Endodermal cell (in vitro differentiated cells): ENCODE data around the gene PIM1. TPM values are rescaled to one million over a fixed set of nuclear protein-coding genes. Genes with fewer than 3 reads are reported as not detected.
"Not testable (repeated sequence)": the region's sequence is repeated elsewhere in the genome, so short reads cannot be mapped to it uniquely, and the experiment has no call there.

Experiments used
- DNase-seq: peaks from one replicate; pipeline ENCODE4 v3.0.0-alpha.2; 2017
- H3K27ac ChIP-seq: 2 replicates; pipeline ENCODE4 v1.5.1; 2013; ENCODE audit warnings: mild to moderate bottlenecking, low read depth, low read length, moderate library complexity
- H3K27me3 ChIP-seq: 2 replicates; pipeline ENCODE4 v1.6.1; 2013; ENCODE audit warnings: mild to moderate bottlenecking, low read length, moderate library complexity; ENCODE audit not compliant: insufficient read depth, control insufficient read depth, poor library complexity, severe bottlenecking
- H3K36me3 ChIP-seq: 2 replicates; pipeline ENCODE4 v1.7.0; 2013; ENCODE audit warnings: mild to moderate bottlenecking, low read length, moderate library complexity; ENCODE audit not compliant: control insufficient read depth, insufficient read depth
- H3K4me1 ChIP-seq: one replicate; pipeline ENCODE4 v1.7.0; 2013; ENCODE audit warnings: low read length; ENCODE audit not compliant: control insufficient read depth, insufficient read depth
- H3K4me3 ChIP-seq: 2 replicates; pipeline ENCODE4 v1.5.1; 2013; ENCODE audit warnings: mild to moderate bottlenecking, low read length, moderate library complexity
- H3K9ac ChIP-seq: 2 replicates; pipeline ENCODE4 v1.6.1; 2013; ENCODE audit warnings: mild to moderate bottlenecking, low read length, moderate library complexity; ENCODE audit not compliant: poor library complexity, severe bottlenecking; ENCODE audit errors: extremely low read depth
- H3K9me3 ChIP-seq: 2 replicates; pipeline ENCODE4 v1.6.1; 2013; ENCODE audit warnings: mild to moderate bottlenecking, low read length, moderate library complexity; ENCODE audit not compliant: control insufficient read depth
- H3K27ac Mint-ChIP-seq: 2 replicates; pipeline ENCODE4 v1.8.0; 2020; ENCODE audit warnings: mixed read lengths
- H3K27me3 Mint-ChIP-seq: 2 replicates; pipeline ENCODE4 v1.8.0; 2021; ENCODE audit warnings: mild to moderate bottlenecking, mixed read lengths; ENCODE audit not compliant: insufficient read depth
- H3K36me3 Mint-ChIP-seq: 2 replicates; pipeline ENCODE4 v1.8.0; 2020; ENCODE audit warnings: low read depth, mixed read lengths
- H3K4me1 Mint-ChIP-seq: 2 replicates; pipeline ENCODE4 v1.8.0; 2020; ENCODE audit warnings: mixed read lengths
- H3K4me3 Mint-ChIP-seq: 2 replicates; pipeline ENCODE4 v1.8.0; 2020; ENCODE audit warnings: mild to moderate bottlenecking, moderate library complexity, mixed read lengths
- H3K9me3 Mint-ChIP-seq: 2 replicates; pipeline ENCODE4 v1.8.0; 2020; ENCODE audit warnings: mild to moderate bottlenecking, mixed read lengths
- WGBS, 2 experiments: methylation state at CpG; one replicate each; pipeline versions ENCODE4 v1.1.5 to v1.1.7; 2013; ENCODE audit warnings: missing lambda C conversion rate in 2 of 2, mixed read lengths in 1 of 2; ENCODE audit not compliant: insufficient coverage in 1 of 2, insufficient read length in 1 of 2; 5-methylcytosine and 5-hydroxymethylcytosine counted together
- total RNA-seq, 2 donors: library from RNA; stranded (reverse); fragmentation: NEBNext Ultra II Directional in 1 of 2; extraction: Animal tissue kit (Norgen Biotek cat#: 25700) in 1 of 2; gene quantifications; 2 replicates in 1 of 2; 3 replicates in 1 of 2; pipeline ENCODE4 v1.2.1, GENCODE V29; 2021
- TF ChIP-seq, protein P1 (sequence below): fragments of 200-600 bp; sonication (generic); conservative IDR thresholded peaks from 2 replicates; pipeline ENCODE4 v1.5.0; 2021; ENCODE audit warnings: antibody characterized with exemption, mild to moderate bottlenecking

The PIM1 gene
- total RNA-seq, 2 donors from 2014 or later: 43.9 to 65.3 TPM

DNA sequence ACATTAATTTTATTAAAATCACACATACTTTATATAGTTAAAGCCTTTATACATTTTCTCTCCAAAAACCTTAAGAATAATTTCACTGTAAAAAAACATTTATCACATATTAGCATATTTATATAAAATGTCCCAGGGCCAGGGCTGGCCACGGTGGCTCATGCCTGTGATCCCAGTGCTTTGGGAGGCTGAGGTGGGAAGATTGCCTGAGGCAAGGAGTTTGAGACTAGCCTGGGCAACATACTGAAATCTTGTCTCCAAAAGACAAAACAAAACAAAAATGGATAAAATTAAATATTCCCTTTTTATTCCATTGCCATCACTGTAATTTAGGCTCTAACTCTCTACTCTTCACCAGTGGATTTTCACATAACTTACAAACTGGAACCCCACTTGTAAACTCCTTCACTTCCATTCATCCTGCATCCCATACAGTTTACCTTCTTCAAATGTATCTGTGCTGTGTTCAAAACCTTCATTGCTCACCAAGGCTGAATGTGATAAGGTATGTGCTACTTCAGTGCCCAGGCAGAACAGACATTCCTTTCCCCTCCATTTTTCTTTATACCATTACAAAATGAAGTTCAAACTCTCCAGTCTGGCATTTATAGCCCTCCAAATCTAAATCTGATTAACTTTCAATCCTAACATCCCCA, 42.9 kb upstream of the PIM1 start:
- H3K4me1 Mint-ChIP-seq: peaks cover 61% of the 10 kb centered on the region
- Histone ChIP-seq H3K27me3 (no peaks in the 10 kb centered on the region), H3K27ac (peak overlapping the region; percentile 96), H3K9ac (peak overlapping the region; percentile 92), H3K4me3 (peak overlapping the region; percentile 54), H3K36me3 (peaks cover 8% of the 10 kb centered on the region), H3K4me1 (peaks cover 25% of the 10 kb centered on the region), H3K9me3 (peaks cover 5% of the 10 kb centered on the region)
- no peaks in the 10 kb centered on the region for H3K27me3 Mint-ChIP-seq
- H3K4me3 Mint-ChIP-seq: peak overlapping the region; percentile 59
- TF ChIP-seq, protein P1, sequence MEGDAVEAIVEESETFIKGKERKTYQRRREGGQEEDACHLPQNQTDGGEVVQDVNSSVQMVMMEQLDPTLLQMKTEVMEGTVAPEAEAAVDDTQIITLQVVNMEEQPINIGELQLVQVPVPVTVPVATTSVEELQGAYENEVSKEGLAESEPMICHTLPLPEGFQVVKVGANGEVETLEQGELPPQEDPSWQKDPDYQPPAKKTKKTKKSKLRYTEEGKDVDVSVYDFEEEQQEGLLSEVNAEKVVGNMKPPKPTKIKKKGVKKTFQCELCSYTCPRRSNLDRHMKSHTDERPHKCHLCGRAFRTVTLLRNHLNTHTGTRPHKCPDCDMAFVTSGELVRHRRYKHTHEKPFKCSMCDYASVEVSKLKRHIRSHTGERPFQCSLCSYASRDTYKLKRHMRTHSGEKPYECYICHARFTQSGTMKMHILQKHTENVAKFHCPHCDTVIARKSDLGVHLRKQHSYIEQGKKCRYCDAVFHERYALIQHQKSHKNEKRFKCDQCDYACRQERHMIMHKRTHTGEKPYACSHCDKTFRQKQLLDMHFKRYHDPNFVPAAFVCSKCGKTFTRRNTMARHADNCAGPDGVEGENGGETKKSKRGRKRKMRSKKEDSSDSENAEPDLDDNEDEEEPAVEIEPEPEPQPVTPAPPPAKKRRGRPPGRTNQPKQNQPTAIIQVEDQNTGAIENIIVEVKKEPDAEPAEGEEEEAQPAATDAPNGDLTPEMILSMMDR: no peak
- no peak for DNase-seq
- H3K36me3 Mint-ChIP-seq: no peaks in the 10 kb centered on the region
- H3K9me3 Mint-ChIP-seq: no peaks in the 10 kb centered on the region
- WGBS, 2 experiments: 13% methylated on average over 1 of the region's 1 CpG; no CpG with 5 or more reads in 1 of the 2 experiments
- peak overlapping the region; percentile 100 for H3K27ac Mint-ChIP-seq

DNA sequence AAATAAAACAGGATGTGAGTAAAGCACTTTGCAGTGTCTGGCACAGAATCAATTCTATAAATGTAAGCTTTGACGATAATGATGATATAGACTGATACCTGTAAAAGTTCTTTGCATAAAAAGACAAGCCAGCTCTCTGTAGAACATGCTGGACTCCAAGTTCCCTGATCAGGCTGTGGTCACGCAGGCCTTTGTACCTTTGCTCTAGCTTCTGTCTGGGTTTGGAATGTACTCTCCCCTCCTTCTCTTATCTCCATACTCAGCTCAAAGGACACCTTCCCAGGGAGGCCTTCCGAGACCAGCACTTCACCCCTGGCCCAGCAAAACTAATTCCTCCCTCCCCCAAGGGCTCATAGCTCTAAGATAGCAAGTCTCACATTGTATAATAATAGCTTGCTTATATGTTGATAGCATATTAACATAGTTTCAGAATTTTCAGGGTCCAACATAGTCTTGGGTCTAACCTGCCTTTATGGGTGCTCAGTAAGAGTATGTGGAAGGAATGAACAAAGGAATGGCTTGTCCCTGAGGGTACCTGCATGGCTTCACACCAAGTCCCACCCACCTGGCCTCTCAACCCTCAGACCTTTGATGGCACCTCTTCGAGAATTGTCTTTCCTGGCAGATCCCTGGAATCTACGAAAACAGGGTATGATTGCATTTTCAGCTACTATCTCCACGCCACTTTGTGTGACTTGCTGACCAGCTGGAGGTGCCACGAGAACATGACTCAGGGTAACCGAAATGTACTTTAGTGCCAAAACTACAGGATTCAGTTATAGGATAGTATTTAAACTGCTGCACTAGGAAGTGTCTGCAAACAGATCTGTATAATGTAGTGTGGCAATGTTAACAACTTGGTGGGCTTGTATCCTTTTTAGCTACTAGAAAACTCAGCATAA, 41.7 kb upstream of the PIM1 start:
- TF ChIP-seq, protein P1: no peak
- H3K9me3 Mint-ChIP-seq: no peaks in the 10 kb centered on the region
- peaks cover 25% of the 10 kb centered on the region for H3K4me1 ChIP-seq
- no peaks in the 10 kb centered on the region for H3K27me3 Mint-ChIP-seq
- H3K9me3 ChIP-seq: no peaks in the 10 kb centered on the region
- no peaks in the 10 kb centered on the region for H3K36me3 Mint-ChIP-seq
- DNase-seq: peak; percentile 76
- no peak overlapping the region for H3K4me3 ChIP-seq
- WGBS, 2 experiments: 83 to 97% methylated on average over 6 to 8 of the region's 8 CpGs
- peak overlapping the region; percentile 93 for H3K27ac Mint-ChIP-seq
- no peak overlapping the region for H3K4me3 Mint-ChIP-seq
- H3K27ac ChIP-seq: no peak overlapping the region
- peak overlapping the region; percentile 0 for H3K9ac ChIP-seq
- H3K27me3 ChIP-seq: no peaks in the 10 kb centered on the region
- peaks cover under 1% of the 10 kb centered on the region for H3K36me3 ChIP-seq
- H3K4me1 Mint-ChIP-seq: peaks cover 58% of the 10 kb centered on the region

DNA sequence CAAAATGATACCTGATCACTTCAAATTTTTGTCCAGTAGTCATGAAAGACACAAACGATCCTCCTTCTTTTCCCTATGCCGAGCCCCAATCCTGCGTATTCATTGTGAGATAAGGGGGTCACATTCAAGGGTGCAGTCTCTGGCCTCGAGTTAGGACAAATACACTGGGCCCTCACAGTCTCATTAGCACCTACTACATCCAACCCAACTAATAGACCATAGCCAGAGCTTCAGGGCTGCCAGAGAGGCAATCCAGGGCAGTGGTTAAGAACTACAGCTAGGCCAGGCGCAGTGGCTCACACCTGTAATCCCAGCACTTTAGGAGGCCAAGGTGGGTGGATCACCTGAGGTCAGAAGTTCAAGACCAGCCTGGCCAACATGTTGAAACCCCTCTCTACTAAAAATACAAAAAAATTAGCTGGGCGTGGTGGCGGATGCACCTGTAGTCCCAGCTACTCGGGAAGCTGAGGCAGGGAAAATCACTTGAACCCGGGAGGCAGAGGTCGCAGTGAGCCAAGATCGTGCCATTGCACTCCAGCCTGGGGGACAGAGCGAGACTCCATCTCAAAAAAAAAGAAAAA, 41.0 kb upstream of the PIM1 start:
- not testable (repeated sequence) for H3K36me3 Mint-ChIP-seq, H3K27ac ChIP-seq, H3K36me3 ChIP-seq, H3K4me3 Mint-ChIP-seq, DNase-seq, H3K27me3 Mint-ChIP-seq, H3K27me3 ChIP-seq, H3K9me3 Mint-ChIP-seq, H3K9me3 ChIP-seq, H3K4me3 ChIP-seq, H3K9ac ChIP-seq
- WGBS, 2 experiments: 93 to 98% methylated on average over 11 to 12 of the region's 12 CpGs
- Mint-ChIP-seq H3K4me1 (peaks cover 57% of the 10 kb centered on the region), H3K27ac (peak overlapping the region; percentile 93)
- peaks cover 25% of the 10 kb centered on the region for H3K4me1 ChIP-seq
